Body of pancreas (tissue), 4 donors: ENCODE measurements around the gene G6PC3.

Source experiments
- CTCF ChIP-seq, 7 experiments: fragments of 450-650 bp in 4 of 7; fragments of 200-600 bp in 3 of 7; sonication (generic) in 3 of 7; IDR thresholded peaks; one replicate each; pipeline ENCODE4 v1.5.1; 2016 to 2019; ENCODE audit warnings: antibody characterized with exemption in 7 of 7
- POLR2A ChIP-seq, 3 donors: fragments of 450-650 bp; IDR thresholded peaks; one replicate each; pipeline ENCODE4 v1.6.1; 2016; ENCODE audit warnings: antibody characterized with exemption in 3 of 3, mild to moderate bottlenecking in 2 of 3

DNA sequence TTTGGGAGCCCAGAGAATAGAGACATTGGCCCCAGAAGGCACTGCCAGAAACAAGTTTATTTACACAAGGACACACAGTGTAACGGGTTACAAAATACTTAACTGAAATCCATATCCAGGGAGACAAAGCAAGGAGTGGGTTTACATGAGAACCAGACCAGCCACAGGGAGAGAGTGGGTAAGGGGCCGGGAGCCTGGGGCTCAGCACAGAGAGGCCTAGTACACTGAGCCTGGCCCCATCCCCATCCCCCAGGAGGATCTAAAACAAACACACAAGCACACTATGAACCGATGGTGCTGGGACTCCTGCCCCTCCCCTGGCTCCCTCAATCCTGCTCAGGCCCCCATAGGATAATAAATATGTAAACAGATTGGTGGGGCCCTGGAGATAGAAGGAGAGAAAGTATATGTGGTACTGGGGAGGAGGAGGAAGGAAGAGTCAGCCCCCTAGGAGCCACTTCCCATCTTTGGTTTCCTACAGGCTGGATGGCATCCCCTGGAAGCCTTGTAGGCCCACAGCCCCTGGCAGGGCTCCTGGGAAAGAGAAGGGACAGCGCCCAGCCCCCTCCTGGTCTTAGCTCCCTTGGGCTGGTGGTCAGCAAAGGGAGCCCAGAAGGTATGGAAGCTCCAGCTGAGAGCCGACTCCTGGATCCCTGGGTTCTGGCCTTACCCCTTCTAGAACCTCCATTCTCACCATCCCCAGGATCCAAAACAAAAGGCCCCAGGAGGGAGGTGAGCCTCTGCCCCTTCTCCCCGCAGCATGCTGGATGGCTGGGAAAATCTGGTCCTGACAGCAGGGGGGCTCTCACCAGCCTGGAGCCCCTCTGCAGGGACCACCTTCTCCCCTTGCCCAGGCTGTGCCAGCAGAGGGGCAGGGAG is 6.4 kb downstream of the G6PC3 start:
- TF ChIP-seq CTCF (IDR thresholded peaks at IDR 0.05) = no peak
- TF ChIP-seq POLR2A (IDR thresholded peaks at IDR 0.05) = no peak
